Naive B cell (primary cell): ENCODE results near the gene ABCA5. TPM values are rescaled to one million over a fixed set of nuclear protein-coding genes. Genes with fewer than 3 reads are reported as not detected.
"Not testable (repeated sequence)": the region's sequence is repeated elsewhere in the genome, so short reads cannot be mapped to it uniquely, and the experiment has no call there.

ENCODE experiments used
- ATAC-seq, 2 donors: fragments of 150-1000 bp; cut with Tn5 transposase; 2 replicates each; pipeline ENCODE4 v1.10.0; 2021; ENCODE audit warnings: low read depth in 2 of 2, mild to moderate bottlenecking in 2 of 2, moderate library complexity in 2 of 2
- DNase-seq: peaks from one replicate; pipeline ENCODE4 v3.0.0; 2022
- H3K27ac Mint-ChIP-seq, 6 donors: one replicate each; pipeline ENCODE4 v1.8.0; 2020 to 2022; ENCODE audit warnings: mild to moderate bottlenecking in 6 of 6, mixed read lengths in 6 of 6, moderate library complexity in 5 of 6, inconsistent platforms in 2 of 6
- H3K27me3 Mint-ChIP-seq, 3 donors: one replicate each; pipeline ENCODE4 v1.8.0; 2021 to 2022; ENCODE audit warnings: mixed read lengths in 3 of 3, mild to moderate bottlenecking in 1 of 3
- H3K36me3 Mint-ChIP-seq, 2 donors: one replicate each; pipeline ENCODE4 v1.8.0; 2020 to 2022; ENCODE audit warnings: mixed read lengths in 2 of 2, inconsistent platforms in 1 of 2, mild to moderate bottlenecking in 1 of 2
- H3K4me1 Mint-ChIP-seq, 3 donors: one replicate each; pipeline ENCODE4 v1.8.0; 2020 to 2022; ENCODE audit warnings: mixed read lengths in 3 of 3, inconsistent platforms in 1 of 3, mild to moderate bottlenecking in 1 of 3, moderate library complexity in 1 of 3
- H3K4me3 Mint-ChIP-seq, 8 donors: one replicate each; pipeline ENCODE4 v1.8.0; 2020 to 2022; ENCODE audit warnings: mild to moderate bottlenecking in 8 of 8, mixed read lengths in 8 of 8, moderate library complexity in 8 of 8, inconsistent platforms in 2 of 8
- H3K9me3 Mint-ChIP-seq, 7 donors: one replicate each; pipeline ENCODE4 v1.8.0; 2020 to 2022; ENCODE audit warnings: mixed read lengths in 7 of 7, mild to moderate bottlenecking in 5 of 7, inconsistent platforms in 2 of 7, moderate library complexity in 1 of 7
- polyA plus RNA-seq, 6 donors: library from polyadenylated mRNA; unstranded; fragments of 300-500 nt; fragmentation: Illumina TruSeq; gene quantifications; one replicate each; pipeline ENCODE4 v1.2.3, GENCODE V29; 2021; ENCODE audit warnings: low read depth in 6 of 6

ABCA5 gene
- polyA plus RNA-seq, 6 donors from 2014 or later: 2.7 to 6.9 (median 4.6) TPM

DNA sequence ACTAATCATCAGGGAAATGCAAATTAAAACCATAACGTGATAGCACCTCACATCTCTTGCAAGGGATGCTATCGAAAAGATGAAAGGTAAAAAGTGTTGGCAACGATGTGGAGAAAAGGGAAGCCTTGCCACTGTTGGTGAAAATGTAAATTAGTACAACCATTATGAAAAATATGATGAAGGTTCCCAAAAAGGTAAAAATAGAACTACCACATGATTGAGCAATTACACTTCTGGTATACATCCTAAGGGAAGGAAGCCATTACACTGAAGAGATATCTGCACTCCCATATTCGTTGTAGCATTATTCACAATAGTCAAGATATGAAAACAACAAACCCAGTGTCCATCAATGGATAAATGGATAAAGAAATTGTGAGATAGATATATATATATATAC is 119.8 kb downstream of the ABCA5 start:
- DNase-seq (no peak), ATAC-seq (no peak)
- H3K27ac Mint-ChIP-seq: no peak overlapping the region
- H3K27me3 Mint-ChIP-seq: no peaks in the 10 kb centered on the region
- no peak overlapping the region for H3K4me3 Mint-ChIP-seq
- peaks cover 4 to 8% (median 8%) of the 10 kb centered on the region in 3 donors for H3K4me1 Mint-ChIP-seq
- H3K36me3 Mint-ChIP-seq: no peaks in the 10 kb centered on the region
- peaks cover 0 to 2% (median 0%) of the 10 kb centered on the region in 7 donors for H3K9me3 Mint-ChIP-seq

DNA sequence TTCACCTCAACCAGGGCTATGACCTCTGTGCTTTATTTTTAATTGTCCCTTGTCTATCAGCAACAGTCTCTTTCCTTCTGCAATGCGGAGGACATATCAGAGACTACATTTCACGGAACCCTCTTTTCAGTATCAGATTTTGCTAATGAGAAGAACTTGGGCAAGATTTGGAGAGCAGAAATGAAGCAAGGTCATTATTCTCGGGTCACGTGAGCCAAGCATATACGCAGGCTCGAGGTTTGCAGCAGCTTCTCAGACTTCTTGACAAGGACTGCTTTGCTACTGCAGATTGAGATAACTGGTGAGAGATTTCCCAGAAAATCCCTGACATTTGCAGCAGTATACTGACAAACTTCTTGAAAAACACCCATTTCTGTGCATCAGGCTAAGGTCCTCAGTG is 128.7 kb downstream of the ABCA5 start:
- H3K4me3 Mint-ChIP-seq: no peak overlapping the region
- H3K27me3 Mint-ChIP-seq: peaks cover 0 to 6% (median 0%) of the 10 kb centered on the region in 3 donors
- no peak for ATAC-seq
- no peaks in the 10 kb centered on the region for H3K4me1 Mint-ChIP-seq
- no peak overlapping the region for H3K27ac Mint-ChIP-seq
- no peak for DNase-seq
- peaks cover 0 to 4% (median 0%) of the 10 kb centered on the region in 7 donors for H3K9me3 Mint-ChIP-seq
- H3K36me3 Mint-ChIP-seq: no peaks in the 10 kb centered on the region

DNA sequence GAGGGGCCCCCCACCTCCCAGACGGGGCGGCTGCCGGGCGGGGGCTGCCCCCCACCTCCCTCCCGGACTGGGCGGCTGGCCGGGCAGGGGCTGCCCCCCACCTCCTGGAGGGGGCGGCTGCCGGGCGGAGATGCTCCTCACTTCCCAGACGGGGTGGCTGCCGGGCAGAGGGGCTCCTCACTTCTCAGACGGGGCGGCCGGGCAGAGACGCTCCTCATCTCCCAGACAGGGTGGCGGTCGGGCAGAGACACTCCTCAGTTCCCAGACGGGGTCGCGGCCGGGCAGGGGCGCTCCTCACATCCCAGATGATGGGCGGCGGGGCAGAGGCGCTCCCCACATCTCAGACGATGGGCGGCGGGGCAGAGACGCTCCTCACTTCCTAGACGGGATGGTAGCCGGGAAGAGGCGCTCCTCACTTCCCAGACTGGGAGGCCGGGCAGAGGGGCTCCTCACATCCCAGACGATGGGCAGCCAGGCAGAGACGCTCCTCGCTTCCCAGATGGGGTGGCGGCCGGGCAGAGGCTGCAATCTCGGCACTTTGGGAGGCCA is 130.8 kb downstream of the ABCA5 start:
- not testable (repeated sequence) for H3K9me3 Mint-ChIP-seq, H3K27me3 Mint-ChIP-seq, DNase-seq, H3K36me3 Mint-ChIP-seq, ATAC-seq, H3K4me3 Mint-ChIP-seq, H3K4me1 Mint-ChIP-seq, H3K27ac Mint-ChIP-seq

Other genes starting within 250 kb of the ABCA5 start
- gene ABCA6, start 185.2 kb downstream of the ABCA5 start, polyA plus RNA-seq: under 1 TPM in 3 of 6 donors, not detected in 3; 0.09 to 0.16 (median 0.13) TPM
- under 1 TPM in 2 of 6 donors, not detected in 4; 0.14 to 0.18 TPM for gene ABCA10, start 98.3 kb downstream of the ABCA5 start, polyA plus RNA-seq
- 10 to 100 TPM in 2 of 6 donors, 1 to 10 TPM in 4; 5.1 to 16.2 (median 5.3) TPM for gene MAP2K6, start 87.6 kb upstream of the ABCA5 start, polyA plus RNA-seq